ENCODE measurements around the gene BICD1. TPM values are rescaled to one million over a fixed set of nuclear protein-coding genes. Genes with fewer than 3 reads are reported as not detected.

Gene BICD1
- total and polyA plus RNA-seq, 12 donors, result 2.5 to 14.7 (median 9.2) TPM

DNA sequence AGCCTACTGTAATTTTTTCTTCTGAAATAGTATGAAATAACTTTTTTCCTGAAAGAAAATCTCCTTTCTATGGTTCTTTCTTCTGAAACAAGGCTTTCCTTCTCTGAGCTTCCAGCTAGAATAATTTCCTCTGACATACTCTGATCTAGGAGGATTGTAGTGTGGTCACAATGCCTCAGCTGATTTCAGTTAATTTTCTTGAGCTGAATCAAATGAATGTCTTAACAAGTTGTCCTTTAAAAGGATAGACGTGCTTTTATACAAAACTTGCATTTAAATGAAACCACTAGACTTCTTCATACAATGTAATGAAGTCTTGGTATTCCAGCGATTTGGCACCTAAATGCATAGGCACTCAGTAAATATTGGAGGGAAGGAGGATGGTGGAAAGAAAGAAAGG, 94.4 kb downstream of the BICD1 start:
- H3K27me3 ChIP-seq, result no peaks in the 10 kb centered on the region
- H3K9me3 ChIP-seq, result peaks cover 0 to 2% (median 0%) of the 10 kb centered on the region in 11 donors
- intact Hi-C loops (cut with DNase I), result no loop called here
- no peak overlapping the region for H3K27ac ChIP-seq
- ATAC-seq (no peak), DNase-seq (no peak)
- TF ChIP-seq, protein P1, sequence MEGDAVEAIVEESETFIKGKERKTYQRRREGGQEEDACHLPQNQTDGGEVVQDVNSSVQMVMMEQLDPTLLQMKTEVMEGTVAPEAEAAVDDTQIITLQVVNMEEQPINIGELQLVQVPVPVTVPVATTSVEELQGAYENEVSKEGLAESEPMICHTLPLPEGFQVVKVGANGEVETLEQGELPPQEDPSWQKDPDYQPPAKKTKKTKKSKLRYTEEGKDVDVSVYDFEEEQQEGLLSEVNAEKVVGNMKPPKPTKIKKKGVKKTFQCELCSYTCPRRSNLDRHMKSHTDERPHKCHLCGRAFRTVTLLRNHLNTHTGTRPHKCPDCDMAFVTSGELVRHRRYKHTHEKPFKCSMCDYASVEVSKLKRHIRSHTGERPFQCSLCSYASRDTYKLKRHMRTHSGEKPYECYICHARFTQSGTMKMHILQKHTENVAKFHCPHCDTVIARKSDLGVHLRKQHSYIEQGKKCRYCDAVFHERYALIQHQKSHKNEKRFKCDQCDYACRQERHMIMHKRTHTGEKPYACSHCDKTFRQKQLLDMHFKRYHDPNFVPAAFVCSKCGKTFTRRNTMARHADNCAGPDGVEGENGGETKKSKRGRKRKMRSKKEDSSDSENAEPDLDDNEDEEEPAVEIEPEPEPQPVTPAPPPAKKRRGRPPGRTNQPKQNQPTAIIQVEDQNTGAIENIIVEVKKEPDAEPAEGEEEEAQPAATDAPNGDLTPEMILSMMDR (IDR thresholded peaks at IDR 0.05), result no peak
- no peaks in the 10 kb centered on the region for H3K36me3 ChIP-seq
- 92 to 94% methylated on average over 2 of the region's 2 CpGs for WGBS, 2 donors
- no peaks in the 10 kb centered on the region for H3K4me1 ChIP-seq
- H3K4me3 ChIP-seq, result no peak overlapping the region

- H3K4me1 ChIP-seq, result no peaks in the 10 kb centered on the region
- no peak overlapping the region for H3K4me3 ChIP-seq
- WGBS, 2 donors, result 81 to 96% methylated on average over 1 of the region's 1 CpG
- no peaks in the 10 kb centered on the region for H3K36me3 ChIP-seq
- intact Hi-C loops (cut with DNase I), result no loop called here
- DNase-seq, result peak in 1 of 2 donors; percentile 21
- no peak for ATAC-seq
- TF ChIP-seq, protein P1 (IDR thresholded peaks at IDR 0.05), result no peak
- H3K9me3 ChIP-seq, result no peaks in the 10 kb centered on the region
- no peaks in the 10 kb centered on the region for H3K27me3 ChIP-seq
- H3K27ac ChIP-seq, result no peak overlapping the region
Measured at GRCh38 chr12:32201976-32202375, 95.3 kb downstream of the BICD1 start.

- Histone ChIP-seq H3K4me3 (no peak overlapping the region), H3K9me3 (no peaks in the 10 kb centered on the region), H3K4me1 (peaks cover 0 to 2% (median under 1%) of the 10 kb centered on the region in 9 donors), H3K36me3 (no peaks in the 10 kb centered on the region), H3K27me3 (no peaks in the 10 kb centered on the region), H3K27ac (no peak overlapping the region)
- ATAC-seq (no peak), DNase-seq (no peak)
- TF ChIP-seq, protein P1 (IDR thresholded peaks at IDR 0.05), result no peak
- WGBS, 2 donors, result 98 to 99% methylated on average over 3 of the region's 3 CpGs
- intact Hi-C loops (cut with DNase I), result no loop called here
Measured at GRCh38 chr12:32205731-32206130, 99.1 kb downstream of the BICD1 start.

DNA sequence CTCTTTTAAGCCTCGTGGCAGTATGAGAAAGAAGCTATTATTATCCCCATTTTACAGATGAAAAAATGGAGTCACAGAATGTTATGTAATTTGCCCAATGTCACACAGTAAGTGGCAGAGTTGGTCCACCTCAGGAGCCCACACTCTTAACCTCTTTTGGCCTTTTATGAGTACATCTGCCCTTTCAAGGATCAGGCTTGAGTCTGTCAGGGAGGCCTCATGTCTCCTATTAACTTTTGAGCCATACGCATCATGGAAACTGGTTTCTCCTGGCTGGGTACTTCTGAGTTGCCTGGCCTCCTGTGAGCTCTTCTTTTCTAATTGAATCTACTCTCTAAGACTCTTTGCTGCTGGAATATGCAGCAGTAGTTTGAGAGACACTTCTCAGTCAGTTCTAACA, 101.7 kb downstream of the BICD1 start:
- Histone ChIP-seq H3K9me3 (no peaks in the 10 kb centered on the region), H3K4me1 (peaks cover 0 to 15% (median 13%) of the 10 kb centered on the region in 9 donors), H3K27me3 (no peaks in the 10 kb centered on the region), H3K4me3 (no peak overlapping the region), H3K36me3 (no peaks in the 10 kb centered on the region), H3K27ac (no peak overlapping the region)
- ATAC-seq (no peak), DNase-seq (no peak)
- intact Hi-C loops (cut with DNase I), result no loop called here
- WGBS, 2 donors, result 64 to 65% methylated on average over 2 of the region's 2 CpGs
- TF ChIP-seq, protein P1 (IDR thresholded peaks at IDR 0.05), result no peak
